GM12875 (cell line): ENCODE measurements around the gene CDK11A.
A peak's percentile ranks its signal among the peaks of the same experiment; 100 is the strongest.

ENCODE experiments used
- H3K4me3 ChIP-seq: one replicate; pipeline ENCODE4 v1.5.1; 2011; ENCODE audit warnings: low read depth, low read length, control low read depth
- TF ChIP-seq, protein P1 (sequence below): IDR thresholded peaks from 2 replicates; pipeline ENCODE4 v1.5.1; 2011; ENCODE audit warnings: low read depth, mild to moderate bottlenecking, control low read depth, inconsistent platforms, low read length, moderate library complexity, borderline replicate concordance; ENCODE audit not compliant: insufficient read depth

CDK11A gene

DNA sequence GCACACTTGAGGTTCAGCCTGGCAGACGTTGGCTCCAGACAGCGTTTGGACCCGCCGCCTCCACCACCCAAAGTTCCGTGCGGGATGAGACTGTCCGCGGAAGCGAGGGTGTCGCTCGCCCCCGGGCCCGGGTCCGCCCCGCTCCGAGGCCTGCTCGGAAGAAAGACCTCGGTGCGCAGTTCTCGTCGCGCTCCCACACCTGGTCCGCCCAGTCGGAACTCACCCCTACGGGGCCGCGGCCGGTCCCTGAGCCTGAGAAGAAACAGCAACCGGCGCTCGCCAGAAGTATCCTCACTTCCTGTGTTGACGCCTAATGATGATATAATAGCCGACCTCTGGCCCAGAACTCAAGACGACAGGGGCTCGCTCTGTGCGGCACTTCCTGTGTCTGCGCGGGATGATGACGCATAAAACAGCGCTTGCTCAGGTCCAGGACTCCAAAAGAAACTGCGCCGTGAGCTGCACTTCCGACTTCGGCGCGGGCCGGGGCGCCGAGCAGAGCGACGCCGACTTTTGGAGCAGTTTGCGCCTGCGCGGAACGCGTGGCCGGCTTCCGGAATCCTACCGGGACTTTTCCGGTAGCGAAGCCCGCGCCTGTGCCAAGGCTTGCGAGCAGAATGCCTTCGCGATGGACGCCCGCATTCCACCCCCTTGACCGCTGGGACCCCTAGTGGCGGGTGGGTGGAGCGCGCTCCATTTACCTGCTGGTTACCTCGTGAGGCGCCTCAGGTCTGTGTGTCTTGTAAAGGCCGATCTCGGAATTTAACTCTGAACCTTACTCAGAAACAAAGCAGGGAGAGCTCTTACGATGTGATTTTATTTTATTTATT is at the start of gene CDK11A:
CDK11A (minus strand) TSS at position 323 of the 830 bp plus-strand sequence. CDS start 1,539 bp downstream, outside the sequence.
- TF ChIP-seq, protein P1, sequence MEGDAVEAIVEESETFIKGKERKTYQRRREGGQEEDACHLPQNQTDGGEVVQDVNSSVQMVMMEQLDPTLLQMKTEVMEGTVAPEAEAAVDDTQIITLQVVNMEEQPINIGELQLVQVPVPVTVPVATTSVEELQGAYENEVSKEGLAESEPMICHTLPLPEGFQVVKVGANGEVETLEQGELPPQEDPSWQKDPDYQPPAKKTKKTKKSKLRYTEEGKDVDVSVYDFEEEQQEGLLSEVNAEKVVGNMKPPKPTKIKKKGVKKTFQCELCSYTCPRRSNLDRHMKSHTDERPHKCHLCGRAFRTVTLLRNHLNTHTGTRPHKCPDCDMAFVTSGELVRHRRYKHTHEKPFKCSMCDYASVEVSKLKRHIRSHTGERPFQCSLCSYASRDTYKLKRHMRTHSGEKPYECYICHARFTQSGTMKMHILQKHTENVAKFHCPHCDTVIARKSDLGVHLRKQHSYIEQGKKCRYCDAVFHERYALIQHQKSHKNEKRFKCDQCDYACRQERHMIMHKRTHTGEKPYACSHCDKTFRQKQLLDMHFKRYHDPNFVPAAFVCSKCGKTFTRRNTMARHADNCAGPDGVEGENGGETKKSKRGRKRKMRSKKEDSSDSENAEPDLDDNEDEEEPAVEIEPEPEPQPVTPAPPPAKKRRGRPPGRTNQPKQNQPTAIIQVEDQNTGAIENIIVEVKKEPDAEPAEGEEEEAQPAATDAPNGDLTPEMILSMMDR: peak; percentile 20; the same call in 1 of the 2 replicates

DNA sequence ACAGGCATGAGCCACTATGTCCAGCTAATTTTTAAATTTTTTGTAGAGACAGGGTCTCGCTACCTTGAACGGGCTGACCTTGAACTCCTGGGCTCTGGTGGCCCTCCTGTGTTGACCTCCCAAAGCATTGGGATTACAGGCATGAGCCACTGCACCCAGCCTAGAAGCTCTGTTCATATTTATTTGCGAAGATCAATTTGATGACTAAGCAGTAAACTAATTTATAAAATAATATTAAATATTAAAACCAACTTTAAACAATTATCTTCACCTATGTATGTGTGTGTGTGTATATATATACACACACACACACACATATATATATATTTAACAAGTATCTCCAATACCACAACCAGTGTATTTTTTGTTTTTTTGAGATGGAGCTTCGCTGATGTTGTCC is 49.7 kb upstream of the CDK11A start:
- TF ChIP-seq, protein P1: no peak
- no peak overlapping the region for H3K4me3 ChIP-seq

More for the DNA sequence above, at the start of gene CDK11A:
- peak within 1 kb of the TSS; percentile 76 for H3K4me3 ChIP-seq

DNA sequence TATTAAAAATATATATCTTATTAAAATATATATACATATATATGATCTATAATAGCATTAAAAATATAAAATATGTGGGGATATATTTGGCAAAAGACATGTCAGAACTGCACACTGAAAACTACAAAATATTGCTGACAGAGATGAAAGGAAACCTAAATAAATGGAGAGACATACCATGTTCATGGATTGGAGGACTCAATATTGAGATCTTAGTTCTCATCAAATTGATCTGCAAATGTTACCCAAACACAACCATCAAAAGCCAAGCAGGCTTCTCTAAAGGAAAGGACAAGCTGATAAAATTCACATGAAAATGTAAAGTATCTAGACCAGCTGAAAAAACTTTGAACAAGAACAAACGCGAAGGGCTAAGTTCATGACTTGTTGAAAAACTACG is 46.9 kb upstream of the CDK11A start:
- no peak overlapping the region for H3K4me3 ChIP-seq
- TF ChIP-seq, protein P1: no peak

DNA sequence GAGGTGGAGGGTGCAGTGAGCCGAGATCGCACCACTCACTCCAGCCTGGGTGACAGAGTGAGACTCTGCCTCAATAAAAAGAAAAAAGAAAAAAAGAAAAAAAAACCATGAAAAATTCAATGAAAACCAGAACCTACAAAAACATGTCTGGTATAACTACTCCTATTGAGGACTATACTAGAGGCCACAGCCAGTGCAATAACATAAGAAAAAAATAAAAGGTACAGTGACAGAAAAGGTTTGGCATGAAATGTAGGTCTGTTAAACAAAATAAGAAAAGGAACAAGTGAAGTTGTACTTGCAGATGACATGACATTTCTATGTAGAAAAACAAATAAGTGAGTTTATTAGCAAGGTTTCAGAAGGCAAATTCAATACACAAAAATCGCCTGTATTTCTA is 45.9 kb upstream of the CDK11A start:
- H3K4me3 ChIP-seq: no peak overlapping the region
- TF ChIP-seq, protein P1: no peak

DNA sequence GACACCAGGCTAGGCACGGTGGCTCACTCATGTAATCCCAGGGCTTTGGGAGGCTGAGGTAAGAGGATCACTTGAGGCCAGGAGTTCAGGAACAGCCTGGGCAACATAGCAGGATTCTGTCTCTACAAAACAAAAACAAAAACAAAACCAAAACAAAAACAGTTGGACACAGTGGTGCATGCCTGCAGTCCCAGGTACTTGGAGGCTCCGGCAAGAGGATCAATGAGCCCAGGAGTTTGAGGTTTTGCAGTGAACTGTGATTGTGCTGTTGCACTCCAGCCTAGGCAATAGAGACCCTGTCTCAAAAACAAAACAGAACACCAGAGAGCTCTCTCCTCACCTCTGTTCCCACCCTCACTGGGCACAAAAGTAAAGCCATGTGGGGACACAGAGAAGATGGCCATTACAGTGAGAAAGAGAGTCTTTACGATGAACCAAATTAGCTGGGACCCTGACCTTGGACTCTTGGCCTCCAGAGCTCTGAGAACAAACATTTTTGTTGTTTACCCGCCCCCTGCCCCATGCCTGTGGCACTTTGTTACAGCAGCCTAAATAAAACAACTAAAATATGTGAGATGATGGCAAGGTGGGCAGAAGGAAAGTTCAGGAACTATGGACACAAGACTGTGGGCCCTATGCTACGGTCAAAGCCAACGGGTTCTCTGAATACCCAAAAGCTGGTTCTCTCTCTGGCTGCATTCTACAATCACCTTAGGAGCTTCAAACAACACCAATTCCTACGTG is 44.3 kb upstream of the CDK11A start:
- TF ChIP-seq, protein P1: no peak
- no peak overlapping the region for H3K4me3 ChIP-seq

DNA sequence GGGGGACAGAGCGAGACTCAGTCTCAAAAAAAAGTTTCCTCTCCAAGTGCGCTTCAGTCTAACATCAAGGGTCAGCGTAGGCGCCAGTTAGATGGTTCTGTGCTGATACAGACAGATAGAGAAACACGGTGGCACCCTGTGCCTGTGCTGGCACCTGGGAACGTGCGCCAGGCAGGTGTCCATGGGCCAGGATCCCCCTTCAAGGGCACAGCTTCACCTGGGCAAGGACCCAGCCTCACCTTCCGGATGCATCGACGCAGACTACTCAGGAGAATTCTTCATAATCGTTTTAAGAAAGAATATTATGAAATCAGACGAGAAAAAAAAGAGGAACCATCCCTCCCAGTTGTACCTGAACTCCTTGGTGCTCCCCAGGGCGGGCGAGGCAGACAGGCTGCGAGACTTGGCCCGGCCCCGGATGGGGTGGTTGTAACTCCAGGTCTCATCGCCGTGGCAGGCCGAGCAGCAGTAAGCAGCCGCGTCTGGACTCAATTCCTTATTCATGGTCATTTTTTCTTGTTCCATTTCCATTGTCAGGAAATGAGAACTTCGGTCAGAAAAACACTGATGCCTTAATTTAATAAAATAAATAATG is 40.8 kb upstream of the CDK11A start:
- TF ChIP-seq, protein P1: no peak
- no peak overlapping the region for H3K4me3 ChIP-seq
